KMS-11 (cell line): ENCODE data around the gene NKX2-3.

Source experiments
- H2AFZ ChIP-seq: fragments of 200-600 bp; sonication (generic); 2 replicates; pipeline ENCODE4 v1.6.1; 2016; ENCODE audit warnings: antibody characterized with exemption, mixed run types, low read depth
- H3K27ac ChIP-seq: fragments of 200-600 bp; sonication (generic); 2 replicates; pipeline ENCODE4 v1.6.1; 2016; ENCODE audit warnings: mild to moderate bottlenecking, mixed run types
- H3K27me3 ChIP-seq: fragments of 200-600 bp; sonication (generic); 2 replicates; pipeline ENCODE4 v1.6.1; 2017; ENCODE audit warnings: mild to moderate bottlenecking, low read depth, mixed run types, moderate library complexity; ENCODE audit not compliant: insufficient read depth
- H3K36me3 ChIP-seq: fragments of 200-600 bp; sonication (generic); 2 replicates; pipeline ENCODE4 v1.6.1; 2017; ENCODE audit warnings: mild to moderate bottlenecking, mixed run types; ENCODE audit not compliant: insufficient read depth
- H3K4me1 ChIP-seq: fragments of 200-600 bp; sonication (generic); 2 replicates; pipeline ENCODE4 v1.6.1; 2016; ENCODE audit warnings: mild to moderate bottlenecking, low read depth, mixed run types; ENCODE audit not compliant: poor library complexity, severe bottlenecking
- H3K4me2 ChIP-seq: fragments of 200-600 bp; sonication (generic); 2 replicates; pipeline ENCODE4 v1.7.0; 2016; ENCODE audit warnings: mild to moderate bottlenecking, mixed run types
- H3K4me3 ChIP-seq: fragments of 200-600 bp; sonication (generic); IDR thresholded peaks from 2 replicates; pipeline ENCODE4 v1.6.1; 2017; ENCODE audit warnings: low read depth, low read length, mixed read lengths; ENCODE audit not compliant: insufficient read depth
- H3K79me2 ChIP-seq: fragments of 200-600 bp; sonication (generic); 2 replicates; pipeline ENCODE4 v1.6.1; 2016; ENCODE audit warnings: low read depth, mixed run types; ENCODE audit not compliant: insufficient read depth
- H3K9ac ChIP-seq: fragments of 200-600 bp; sonication (generic); 2 replicates; pipeline ENCODE4 v1.6.1; 2016; ENCODE audit warnings: mild to moderate bottlenecking, mixed run types
- H4K20me1 ChIP-seq: fragments of 200-600 bp; sonication (generic); 2 replicates; pipeline ENCODE4 v1.6.1; 2016; ENCODE audit warnings: mild to moderate bottlenecking, mixed run types; ENCODE audit not compliant: insufficient read depth
- TF ChIP-seq, protein P1 (sequence below): fragments of 200-600 bp; sonication (generic); conservative IDR thresholded peaks from 2 replicates; pipeline ENCODE4 v1.6.1; 2017; ENCODE audit warnings: low read depth, mild to moderate bottlenecking, antibody characterized with exemption, low read length, moderate library complexity, mixed read lengths

The NKX2-3 gene

DNA sequence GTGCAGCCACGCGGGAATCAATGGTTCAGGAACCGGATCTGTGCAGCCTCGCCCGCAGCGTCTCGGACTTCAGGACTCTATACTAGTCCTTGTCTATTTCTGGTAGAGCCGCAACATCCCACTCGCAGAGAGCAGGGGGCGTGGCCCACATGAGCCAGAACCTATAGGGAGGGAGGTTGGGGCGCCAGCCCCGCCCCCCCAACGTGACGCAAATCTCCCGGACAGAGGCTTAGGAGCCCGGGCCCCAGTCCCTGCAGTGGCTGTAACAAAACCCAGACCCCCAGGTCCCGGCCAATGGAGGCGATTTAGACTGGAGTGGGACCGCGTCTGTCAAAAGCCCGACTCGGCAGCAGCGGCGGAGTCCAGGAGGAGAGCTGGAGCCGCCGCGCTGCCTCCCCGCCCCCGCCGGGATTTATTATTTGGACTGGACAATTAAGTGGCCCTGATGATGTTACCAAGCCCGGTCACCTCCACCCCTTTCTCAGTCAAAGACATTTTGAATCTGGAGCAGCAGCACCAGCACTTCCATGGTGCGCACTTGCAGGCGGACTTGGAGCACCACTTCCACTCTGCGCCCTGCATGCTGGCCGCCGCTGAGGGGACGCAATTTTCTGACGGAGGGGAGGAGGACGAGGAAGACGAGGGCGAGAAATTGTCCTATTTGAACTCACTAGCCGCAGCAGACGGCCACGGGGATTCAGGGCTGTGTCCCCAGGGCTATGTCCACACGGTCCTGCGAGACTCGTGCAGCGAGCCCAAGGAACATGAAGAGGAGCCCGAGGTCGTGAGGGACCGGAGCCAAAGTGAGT, at the start of gene NKX2-3:
Gene NKX2-3, plus strand, starts transcription at position 256 of the 809 bp plus-strand sequence. Its CDS starts 190 bp downstream, at position 446.
- TF ChIP-seq, protein P1, sequence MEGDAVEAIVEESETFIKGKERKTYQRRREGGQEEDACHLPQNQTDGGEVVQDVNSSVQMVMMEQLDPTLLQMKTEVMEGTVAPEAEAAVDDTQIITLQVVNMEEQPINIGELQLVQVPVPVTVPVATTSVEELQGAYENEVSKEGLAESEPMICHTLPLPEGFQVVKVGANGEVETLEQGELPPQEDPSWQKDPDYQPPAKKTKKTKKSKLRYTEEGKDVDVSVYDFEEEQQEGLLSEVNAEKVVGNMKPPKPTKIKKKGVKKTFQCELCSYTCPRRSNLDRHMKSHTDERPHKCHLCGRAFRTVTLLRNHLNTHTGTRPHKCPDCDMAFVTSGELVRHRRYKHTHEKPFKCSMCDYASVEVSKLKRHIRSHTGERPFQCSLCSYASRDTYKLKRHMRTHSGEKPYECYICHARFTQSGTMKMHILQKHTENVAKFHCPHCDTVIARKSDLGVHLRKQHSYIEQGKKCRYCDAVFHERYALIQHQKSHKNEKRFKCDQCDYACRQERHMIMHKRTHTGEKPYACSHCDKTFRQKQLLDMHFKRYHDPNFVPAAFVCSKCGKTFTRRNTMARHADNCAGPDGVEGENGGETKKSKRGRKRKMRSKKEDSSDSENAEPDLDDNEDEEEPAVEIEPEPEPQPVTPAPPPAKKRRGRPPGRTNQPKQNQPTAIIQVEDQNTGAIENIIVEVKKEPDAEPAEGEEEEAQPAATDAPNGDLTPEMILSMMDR = no peak
- Histone ChIP-seq H3K27me3 (no peaks in the 10 kb centered on the region; the same call in 1 of the 2 replicates), H3K79me2 (no peaks in the 10 kb centered on the region), H4K20me1 (no peaks in the 10 kb centered on the region), H3K4me2 (peak within 1 kb of the TSS; percentile 29; the same call in 1 of the 2 replicates), H3K4me3 (no peak within 1 kb of the TSS), H3K9ac (no peak within 1 kb of the TSS), H3K4me1 (no peaks in the 10 kb centered on the region), H3K27ac (no peak within 1 kb of the TSS), H2AFZ (peak within 1 kb of the TSS; percentile 50), H3K36me3 (no peaks in the 10 kb centered on the region)

DNA sequence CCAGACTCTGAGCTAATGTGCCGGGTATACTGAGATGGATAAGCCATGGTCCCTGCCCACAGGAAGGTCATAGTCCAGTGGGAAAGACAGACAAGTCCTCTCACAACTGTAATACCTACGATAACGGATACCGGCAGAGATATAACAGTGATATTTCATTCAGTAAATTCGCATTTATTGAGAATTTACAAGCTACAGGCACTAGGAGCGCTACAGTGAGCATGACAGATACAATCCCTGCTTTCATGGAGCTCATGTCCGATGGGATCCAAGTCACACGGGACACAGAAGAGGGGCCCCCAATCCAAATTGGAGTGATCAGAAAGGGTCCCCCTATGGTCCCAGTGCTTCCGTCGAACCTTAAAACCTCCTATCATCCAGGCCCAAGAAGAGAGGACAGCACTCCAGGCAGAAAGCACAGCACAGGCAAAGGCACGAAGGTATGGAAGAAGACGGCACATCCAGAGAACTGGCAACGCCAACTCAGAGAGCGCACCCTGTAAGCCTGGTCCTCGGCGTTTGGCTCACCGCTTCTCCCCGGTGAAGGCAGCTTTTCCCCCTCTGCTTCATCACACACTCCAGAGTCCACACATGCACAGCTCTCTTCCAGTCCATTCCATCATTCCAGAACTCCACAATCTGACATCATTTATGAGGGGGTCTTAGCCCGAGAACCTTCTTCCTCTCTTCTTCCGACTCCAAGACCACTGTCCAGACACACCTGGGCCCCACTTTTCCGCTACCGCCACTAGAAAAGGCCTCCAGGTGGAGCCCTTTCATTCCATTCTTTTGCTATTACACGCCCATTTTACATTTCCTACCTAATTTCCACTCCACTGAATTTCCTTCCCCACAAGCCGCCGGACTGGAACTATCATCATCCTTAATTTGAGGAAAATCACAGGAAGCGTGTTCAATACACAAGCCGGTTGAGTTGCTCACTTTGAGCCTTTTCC, 47.8 kb upstream of the NKX2-3 start:
- Histone ChIP-seq H3K9ac (no peak overlapping the region), H3K36me3 (no peaks in the 10 kb centered on the region), H3K4me1 (no peaks in the 10 kb centered on the region), H3K27ac (no peak overlapping the region), H4K20me1 (no peaks in the 10 kb centered on the region), H3K4me3 (no peak overlapping the region), H3K4me2 (no peak overlapping the region), H2AFZ (no peak overlapping the region), H3K27me3 (no peaks in the 10 kb centered on the region), H3K79me2 (no peaks in the 10 kb centered on the region)
- TF ChIP-seq, protein P1 = no peak

DNA sequence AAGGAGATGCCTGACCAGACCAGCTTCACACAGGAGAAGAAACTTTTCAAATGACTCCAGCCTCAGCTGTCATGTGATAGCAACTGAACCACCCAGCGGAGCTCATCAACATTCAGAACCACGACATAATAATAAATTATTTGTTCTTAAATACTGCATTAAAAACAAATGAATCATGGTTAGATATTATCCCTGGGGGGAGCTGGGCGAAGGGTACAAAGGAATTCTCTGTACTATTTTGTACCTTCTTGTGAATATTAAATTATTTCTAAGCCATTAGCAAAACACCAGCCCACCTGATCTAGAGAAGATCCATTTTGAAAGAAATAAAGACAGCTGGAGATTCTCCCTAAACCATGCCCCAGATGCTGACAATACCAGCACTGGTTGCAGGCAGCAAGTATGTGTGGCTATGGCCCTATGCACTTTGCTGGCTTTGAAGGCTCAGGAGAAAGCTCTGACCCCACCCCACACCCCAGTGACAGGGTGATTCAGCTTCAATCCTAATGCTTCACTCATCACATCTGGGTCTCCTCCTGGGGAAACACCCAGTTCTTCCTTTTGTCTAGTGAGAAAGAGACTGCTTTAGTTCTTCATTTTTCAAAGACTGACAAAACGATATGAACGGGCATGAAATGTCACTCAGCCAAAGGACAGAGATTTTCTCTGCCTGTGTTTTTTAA, 45.5 kb upstream of the NKX2-3 start:
- Histone ChIP-seq H3K36me3 (no peaks in the 10 kb centered on the region), H4K20me1 (no peaks in the 10 kb centered on the region), H3K9ac (no peak overlapping the region), H3K27ac (no peak overlapping the region), H3K79me2 (no peaks in the 10 kb centered on the region), H2AFZ (no peak overlapping the region), H3K4me2 (no peak overlapping the region), H3K4me1 (no peaks in the 10 kb centered on the region), H3K27me3 (no peaks in the 10 kb centered on the region), H3K4me3 (no peak overlapping the region)
- TF ChIP-seq, protein P1 = no peak

DNA sequence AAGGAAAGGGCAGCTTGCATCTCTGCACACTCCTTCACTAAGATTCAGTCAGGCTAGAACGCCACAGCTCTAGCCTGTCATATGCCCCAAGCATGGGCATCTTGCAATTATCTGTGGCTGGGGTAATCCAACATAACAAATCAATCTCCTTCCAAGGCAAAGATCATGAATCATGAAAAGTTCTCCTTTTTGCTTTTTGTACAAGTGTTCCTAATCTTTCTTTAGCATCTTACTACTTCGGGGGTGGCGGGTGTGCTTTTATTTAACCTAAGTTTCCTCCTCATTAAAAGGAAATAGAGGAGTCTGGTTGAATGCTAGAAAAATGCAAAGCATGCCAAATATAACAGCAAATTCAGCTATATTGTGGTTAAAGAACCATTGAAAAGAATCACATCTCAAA, 43.5 kb upstream of the NKX2-3 start:
- Histone ChIP-seq H4K20me1 (no peaks in the 10 kb centered on the region), H3K4me2 (no peak overlapping the region), H2AFZ (no peak overlapping the region)

More for the DNA sequence above, 43.5 kb upstream of the NKX2-3 start:
- Histone ChIP-seq H3K79me2 (no peaks in the 10 kb centered on the region), H3K27me3 (no peaks in the 10 kb centered on the region), H3K4me3 (no peak overlapping the region), H3K9ac (no peak overlapping the region), H3K36me3 (no peaks in the 10 kb centered on the region), H3K27ac (no peak overlapping the region), H3K4me1 (no peaks in the 10 kb centered on the region)
- TF ChIP-seq, protein P1 = no peak
